Measurements from ENCODE around the gene ZCCHC7. TPM values are rescaled to one million over a fixed set of nuclear protein-coding genes. Genes with fewer than 3 reads are reported as not detected.

Gene ZCCHC7
- total and polyA plus RNA-seq, 5 donors from 2014 or later = 32.3 to 43.6 (median 34.8) TPM

- H3K9me3 Mint-ChIP-seq = peaks cover 0 to 2% (median 0%) of the 10 kb centered on the region in 7 donors
These were observed 92.1 kb downstream of the ZCCHC7 start for GRCh38 chr9:37212435-37212834.

GRCh38 chr9:37215381-37215780 lies 95.0 kb downstream of the ZCCHC7 start:
- H3K4me1 ChIP-seq (ENCODE audit: control insufficient read depth, insufficient read depth, low read length, poor library complexity, severe bottlenecking) = no peaks in the 10 kb centered on the region
- H3K27ac Mint-ChIP-seq = no peak overlapping the region
- H3K27me3 Mint-ChIP-seq = no peaks in the 10 kb centered on the region
- H3K36me3 ChIP-seq (ENCODE audit: control insufficient read depth, insufficient read depth, low read length) = no peaks in the 10 kb centered on the region
- peaks cover 7% of the 10 kb centered on the region for H3K36me3 Mint-ChIP-seq
- DNase-seq (no peak), ATAC-seq (ENCODE audit: low read depth in 2 of 2) (no peak)
- no peaks in the 10 kb centered on the region for H3K27me3 ChIP-seq (ENCODE audit: control insufficient read depth, insufficient read depth, low read length)
- no peaks in the 10 kb centered on the region for H3K9me3 ChIP-seq (ENCODE audit: control insufficient read depth in 2 of 2, low read length in 2 of 2)
- H3K9me3 Mint-ChIP-seq = no peaks in the 10 kb centered on the region
- H3K4me3 Mint-ChIP-seq = no peak overlapping the region
- H3K27ac ChIP-seq (ENCODE audit: insufficient read depth, low read length, poor library complexity, severe bottlenecking) = no peak overlapping the region
- no peak overlapping the region for H3K4me3 ChIP-seq (ENCODE audit: low read depth, low read length)
- H3K4me1 Mint-ChIP-seq = peaks cover 20 to 29% (median 27%) of the 10 kb centered on the region in 4 donors

More at GRCh38 chr9:37212435-37212834, 92.1 kb downstream of the ZCCHC7 start:
- peak overlapping the region in 2 of 3 donors; percentile 18 to 61 for H3K27ac Mint-ChIP-seq
- H3K27me3 ChIP-seq (ENCODE audit: control insufficient read depth, insufficient read depth, low read length) = no peaks in the 10 kb centered on the region
- no peaks in the 10 kb centered on the region for H3K9me3 ChIP-seq (ENCODE audit: control insufficient read depth in 2 of 2, low read length in 2 of 2)
- H3K36me3 ChIP-seq (ENCODE audit: control insufficient read depth, insufficient read depth, low read length) = peaks cover 9% of the 10 kb centered on the region
- no peak overlapping the region for H3K4me3 ChIP-seq (ENCODE audit: low read depth, low read length)
- no peak overlapping the region for H3K27ac ChIP-seq (ENCODE audit: insufficient read depth, low read length, poor library complexity, severe bottlenecking)
- ATAC-seq (ENCODE audit: low read depth in 2 of 2) (no peak), DNase-seq (no peak)
- peaks cover 24 to 38% (median 36%) of the 10 kb centered on the region in 4 donors for H3K4me1 Mint-ChIP-seq
- peaks cover 24% of the 10 kb centered on the region for H3K36me3 Mint-ChIP-seq
- H3K27me3 Mint-ChIP-seq = no peaks in the 10 kb centered on the region
- H3K4me3 Mint-ChIP-seq = no peak overlapping the region
- H3K4me1 ChIP-seq (ENCODE audit: control insufficient read depth, insufficient read depth, low read length, poor library complexity, severe bottlenecking) = no peaks in the 10 kb centered on the region

DNA sequence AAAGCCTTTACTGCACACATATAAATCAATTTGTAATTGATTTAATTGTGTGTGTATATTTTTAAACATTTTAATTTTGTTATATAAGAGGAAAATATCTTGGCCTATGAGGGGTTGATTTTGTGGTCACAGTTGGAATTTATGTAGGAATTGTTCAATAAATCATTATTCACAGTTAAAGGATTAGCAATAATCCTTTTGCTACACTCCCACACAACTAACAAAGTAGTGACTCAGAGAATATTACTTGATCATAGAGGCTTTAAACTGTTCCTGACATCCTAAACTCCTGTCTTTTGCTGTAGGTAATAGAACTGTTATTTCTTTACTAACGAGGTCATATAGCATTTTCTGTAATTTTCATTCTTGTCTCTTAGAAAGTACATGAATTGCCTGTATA lies 95.5 kb downstream of the ZCCHC7 start:
- Histone ChIP-seq H3K27me3 (ENCODE audit: control insufficient read depth, insufficient read depth, low read length) (no peaks in the 10 kb centered on the region), H3K4me1 (ENCODE audit: control insufficient read depth, insufficient read depth, low read length, poor library complexity, severe bottlenecking) (no peaks in the 10 kb centered on the region), H3K36me3 (ENCODE audit: control insufficient read depth, insufficient read depth, low read length) (no peaks in the 10 kb centered on the region), H3K9me3 (ENCODE audit: control insufficient read depth in 2 of 2, low read length in 2 of 2) (no peaks in the 10 kb centered on the region), H3K27ac (ENCODE audit: insufficient read depth, low read length, poor library complexity, severe bottlenecking) (no peak overlapping the region), H3K4me3 (ENCODE audit: low read depth, low read length) (no peak overlapping the region)
- no peaks in the 10 kb centered on the region for H3K27me3 Mint-ChIP-seq
- DNase-seq (no peak), ATAC-seq (ENCODE audit: low read depth in 2 of 2) (no peak)
- peaks cover 7% of the 10 kb centered on the region for H3K36me3 Mint-ChIP-seq
- H3K9me3 Mint-ChIP-seq = no peaks in the 10 kb centered on the region
- peaks cover 22 to 26% (median 24%) of the 10 kb centered on the region in 4 donors for H3K4me1 Mint-ChIP-seq
- H3K4me3 Mint-ChIP-seq = no peak overlapping the region
- H3K27ac Mint-ChIP-seq = no peak overlapping the region

GRCh38 chr9:37217161-37217560 lies 96.8 kb downstream of the ZCCHC7 start:
- Mint-ChIP-seq H3K27ac (no peak overlapping the region), H3K36me3 (peaks cover 7% of the 10 kb centered on the region), H3K4me3 (no peak overlapping the region), H3K27me3 (no peaks in the 10 kb centered on the region), H3K9me3 (no peaks in the 10 kb centered on the region), H3K4me1 (peaks cover 24 to 32% (median 30%) of the 10 kb centered on the region in 4 donors)
- DNase-seq (no peak), ATAC-seq (ENCODE audit: low read depth in 2 of 2) (no peak)
- no peaks in the 10 kb centered on the region for H3K9me3 ChIP-seq (ENCODE audit: control insufficient read depth in 2 of 2, low read length in 2 of 2)
- no peak overlapping the region for H3K27ac ChIP-seq (ENCODE audit: insufficient read depth, low read length, poor library complexity, severe bottlenecking)
- no peaks in the 10 kb centered on the region for H3K4me1 ChIP-seq (ENCODE audit: control insufficient read depth, insufficient read depth, low read length, poor library complexity, severe bottlenecking)
- H3K4me3 ChIP-seq (ENCODE audit: low read depth, low read length) = no peak overlapping the region
- no peaks in the 10 kb centered on the region for H3K27me3 ChIP-seq (ENCODE audit: control insufficient read depth, insufficient read depth, low read length)
- H3K36me3 ChIP-seq (ENCODE audit: control insufficient read depth, insufficient read depth, low read length) = no peaks in the 10 kb centered on the region

- H3K4me1 ChIP-seq (ENCODE audit: control insufficient read depth, insufficient read depth, low read length, poor library complexity, severe bottlenecking) = no peaks in the 10 kb centered on the region
- no peak for ATAC-seq (ENCODE audit: low read depth in 2 of 2)
- no peaks in the 10 kb centered on the region for H3K9me3 ChIP-seq (ENCODE audit: control insufficient read depth in 2 of 2, low read length in 2 of 2)
- DNase-seq = no peak
- no peaks in the 10 kb centered on the region for H3K27me3 ChIP-seq (ENCODE audit: control insufficient read depth, insufficient read depth, low read length)
- H3K4me1 Mint-ChIP-seq = peaks cover 16 to 34% (median 25%) of the 10 kb centered on the region in 4 donors
- H3K36me3 Mint-ChIP-seq = peaks cover 3% of the 10 kb centered on the region
- no peak overlapping the region for H3K27ac Mint-ChIP-seq
- no peaks in the 10 kb centered on the region for H3K27me3 Mint-ChIP-seq
- no peak overlapping the region for H3K4me3 ChIP-seq (ENCODE audit: low read depth, low read length)
- H3K27ac ChIP-seq (ENCODE audit: insufficient read depth, low read length, poor library complexity, severe bottlenecking) = no peak overlapping the region
- H3K36me3 ChIP-seq (ENCODE audit: control insufficient read depth, insufficient read depth, low read length) = no peaks in the 10 kb centered on the region
- H3K9me3 Mint-ChIP-seq = no peaks in the 10 kb centered on the region
- peak overlapping the region in 1 of 4 donors; percentile 65 for H3K4me3 Mint-ChIP-seq
These were observed 98.5 kb downstream of the ZCCHC7 start for GRCh38 chr9:37218800-37219425.

- no peaks in the 10 kb centered on the region for H3K9me3 Mint-ChIP-seq
- H3K4me1 Mint-ChIP-seq = peaks cover 16 to 28% (median 25%) of the 10 kb centered on the region in 4 donors
- no peaks in the 10 kb centered on the region for H3K36me3 Mint-ChIP-seq
- H3K27ac Mint-ChIP-seq = no peak overlapping the region
- no peaks in the 10 kb centered on the region for H3K27me3 Mint-ChIP-seq
- no peak overlapping the region for H3K4me3 ChIP-seq (ENCODE audit: low read depth, low read length)
- H3K9me3 ChIP-seq (ENCODE audit: control insufficient read depth in 2 of 2, low read length in 2 of 2) = no peaks in the 10 kb centered on the region
- DNase-seq = no peak
- no peak overlapping the region for H3K27ac ChIP-seq (ENCODE audit: insufficient read depth, low read length, poor library complexity, severe bottlenecking)
- H3K27me3 ChIP-seq (ENCODE audit: control insufficient read depth, insufficient read depth, low read length) = no peaks in the 10 kb centered on the region
- no peaks in the 10 kb centered on the region for H3K36me3 ChIP-seq (ENCODE audit: control insufficient read depth, insufficient read depth, low read length)
- no peak overlapping the region for H3K4me3 Mint-ChIP-seq
- H3K4me1 ChIP-seq (ENCODE audit: control insufficient read depth, insufficient read depth, low read length, poor library complexity, severe bottlenecking) = no peaks in the 10 kb centered on the region
- ATAC-seq (ENCODE audit: low read depth in 2 of 2) = no peak
These were observed 100.6 kb downstream of the ZCCHC7 start for GRCh38 chr9:37220971-37221370.

GRCh38 chr9:37221489-37222106 lies 101.2 kb downstream of the ZCCHC7 start:
- H3K27ac Mint-ChIP-seq = peak overlapping the region in 1 of 3 donors; percentile 7
- no peaks in the 10 kb centered on the region for H3K36me3 ChIP-seq (ENCODE audit: control insufficient read depth, insufficient read depth, low read length)
- no peaks in the 10 kb centered on the region for H3K27me3 Mint-ChIP-seq
- no peak for ATAC-seq (ENCODE audit: low read depth in 2 of 2)
- DNase-seq = no peak
- no peak overlapping the region for H3K27ac ChIP-seq (ENCODE audit: insufficient read depth, low read length, poor library complexity, severe bottlenecking)
- no peak overlapping the region for H3K4me3 ChIP-seq (ENCODE audit: low read depth, low read length)
- H3K9me3 ChIP-seq (ENCODE audit: control insufficient read depth in 2 of 2, low read length in 2 of 2) = no peaks in the 10 kb centered on the region
- H3K36me3 Mint-ChIP-seq = no peaks in the 10 kb centered on the region
- H3K4me1 ChIP-seq (ENCODE audit: control insufficient read depth, insufficient read depth, low read length, poor library complexity, severe bottlenecking) = no peaks in the 10 kb centered on the region
- no peak overlapping the region for H3K4me3 Mint-ChIP-seq
- no peaks in the 10 kb centered on the region for H3K9me3 Mint-ChIP-seq
- no peaks in the 10 kb centered on the region for H3K27me3 ChIP-seq (ENCODE audit: control insufficient read depth, insufficient read depth, low read length)
- peaks cover 16 to 28% (median 27%) of the 10 kb centered on the region in 4 donors for H3K4me1 Mint-ChIP-seq

GRCh38 chr9:37229455-37229854 lies 109.1 kb downstream of the ZCCHC7 start:
- H3K4me1 Mint-ChIP-seq = peaks cover 0 to 29% (median 24%) of the 10 kb centered on the region in 4 donors

More at GRCh38 chr9:37229455-37229854, 109.1 kb downstream of the ZCCHC7 start:
- DNase-seq (no peak), ATAC-seq (ENCODE audit: low read depth in 2 of 2) (no peak)
- peaks cover 4% of the 10 kb centered on the region for H3K4me1 ChIP-seq (ENCODE audit: control insufficient read depth, insufficient read depth, low read length, poor library complexity, severe bottlenecking)
- no peak overlapping the region for H3K4me3 ChIP-seq (ENCODE audit: low read depth, low read length)
- Mint-ChIP-seq H3K27ac (no peak overlapping the region), H3K27me3 (no peaks in the 10 kb centered on the region), H3K4me3 (no peak overlapping the region), H3K36me3 (peaks cover 10% of the 10 kb centered on the region), H3K9me3 (peaks cover 0 to 4% (median 0%) of the 10 kb centered on the region in 7 donors)
- H3K9me3 ChIP-seq (ENCODE audit: control insufficient read depth in 2 of 2, low read length in 2 of 2) = no peaks in the 10 kb centered on the region
- H3K36me3 ChIP-seq (ENCODE audit: control insufficient read depth, insufficient read depth, low read length) = no peaks in the 10 kb centered on the region
- H3K27ac ChIP-seq (ENCODE audit: insufficient read depth, low read length, poor library complexity, severe bottlenecking) = no peak overlapping the region
- H3K27me3 ChIP-seq (ENCODE audit: control insufficient read depth, insufficient read depth, low read length) = no peaks in the 10 kb centered on the region

Data from CD4-positive, CD25-positive, alpha-beta regulatory T cell (primary cell).